ENCODE data around the gene RREB1. TPM values are rescaled to one million over a fixed set of nuclear protein-coding genes. Genes with fewer than 3 reads are reported as not detected.

The RREB1 gene
- total and polyA plus RNA-seq, 2 experiments from 2014 or later: 8.5 to 25.5 TPM

GRCh38 chr6:7283676-7284075, 175.9 kb downstream of the RREB1 start (continued):
- TF ChIP-seq, protein P1, sequence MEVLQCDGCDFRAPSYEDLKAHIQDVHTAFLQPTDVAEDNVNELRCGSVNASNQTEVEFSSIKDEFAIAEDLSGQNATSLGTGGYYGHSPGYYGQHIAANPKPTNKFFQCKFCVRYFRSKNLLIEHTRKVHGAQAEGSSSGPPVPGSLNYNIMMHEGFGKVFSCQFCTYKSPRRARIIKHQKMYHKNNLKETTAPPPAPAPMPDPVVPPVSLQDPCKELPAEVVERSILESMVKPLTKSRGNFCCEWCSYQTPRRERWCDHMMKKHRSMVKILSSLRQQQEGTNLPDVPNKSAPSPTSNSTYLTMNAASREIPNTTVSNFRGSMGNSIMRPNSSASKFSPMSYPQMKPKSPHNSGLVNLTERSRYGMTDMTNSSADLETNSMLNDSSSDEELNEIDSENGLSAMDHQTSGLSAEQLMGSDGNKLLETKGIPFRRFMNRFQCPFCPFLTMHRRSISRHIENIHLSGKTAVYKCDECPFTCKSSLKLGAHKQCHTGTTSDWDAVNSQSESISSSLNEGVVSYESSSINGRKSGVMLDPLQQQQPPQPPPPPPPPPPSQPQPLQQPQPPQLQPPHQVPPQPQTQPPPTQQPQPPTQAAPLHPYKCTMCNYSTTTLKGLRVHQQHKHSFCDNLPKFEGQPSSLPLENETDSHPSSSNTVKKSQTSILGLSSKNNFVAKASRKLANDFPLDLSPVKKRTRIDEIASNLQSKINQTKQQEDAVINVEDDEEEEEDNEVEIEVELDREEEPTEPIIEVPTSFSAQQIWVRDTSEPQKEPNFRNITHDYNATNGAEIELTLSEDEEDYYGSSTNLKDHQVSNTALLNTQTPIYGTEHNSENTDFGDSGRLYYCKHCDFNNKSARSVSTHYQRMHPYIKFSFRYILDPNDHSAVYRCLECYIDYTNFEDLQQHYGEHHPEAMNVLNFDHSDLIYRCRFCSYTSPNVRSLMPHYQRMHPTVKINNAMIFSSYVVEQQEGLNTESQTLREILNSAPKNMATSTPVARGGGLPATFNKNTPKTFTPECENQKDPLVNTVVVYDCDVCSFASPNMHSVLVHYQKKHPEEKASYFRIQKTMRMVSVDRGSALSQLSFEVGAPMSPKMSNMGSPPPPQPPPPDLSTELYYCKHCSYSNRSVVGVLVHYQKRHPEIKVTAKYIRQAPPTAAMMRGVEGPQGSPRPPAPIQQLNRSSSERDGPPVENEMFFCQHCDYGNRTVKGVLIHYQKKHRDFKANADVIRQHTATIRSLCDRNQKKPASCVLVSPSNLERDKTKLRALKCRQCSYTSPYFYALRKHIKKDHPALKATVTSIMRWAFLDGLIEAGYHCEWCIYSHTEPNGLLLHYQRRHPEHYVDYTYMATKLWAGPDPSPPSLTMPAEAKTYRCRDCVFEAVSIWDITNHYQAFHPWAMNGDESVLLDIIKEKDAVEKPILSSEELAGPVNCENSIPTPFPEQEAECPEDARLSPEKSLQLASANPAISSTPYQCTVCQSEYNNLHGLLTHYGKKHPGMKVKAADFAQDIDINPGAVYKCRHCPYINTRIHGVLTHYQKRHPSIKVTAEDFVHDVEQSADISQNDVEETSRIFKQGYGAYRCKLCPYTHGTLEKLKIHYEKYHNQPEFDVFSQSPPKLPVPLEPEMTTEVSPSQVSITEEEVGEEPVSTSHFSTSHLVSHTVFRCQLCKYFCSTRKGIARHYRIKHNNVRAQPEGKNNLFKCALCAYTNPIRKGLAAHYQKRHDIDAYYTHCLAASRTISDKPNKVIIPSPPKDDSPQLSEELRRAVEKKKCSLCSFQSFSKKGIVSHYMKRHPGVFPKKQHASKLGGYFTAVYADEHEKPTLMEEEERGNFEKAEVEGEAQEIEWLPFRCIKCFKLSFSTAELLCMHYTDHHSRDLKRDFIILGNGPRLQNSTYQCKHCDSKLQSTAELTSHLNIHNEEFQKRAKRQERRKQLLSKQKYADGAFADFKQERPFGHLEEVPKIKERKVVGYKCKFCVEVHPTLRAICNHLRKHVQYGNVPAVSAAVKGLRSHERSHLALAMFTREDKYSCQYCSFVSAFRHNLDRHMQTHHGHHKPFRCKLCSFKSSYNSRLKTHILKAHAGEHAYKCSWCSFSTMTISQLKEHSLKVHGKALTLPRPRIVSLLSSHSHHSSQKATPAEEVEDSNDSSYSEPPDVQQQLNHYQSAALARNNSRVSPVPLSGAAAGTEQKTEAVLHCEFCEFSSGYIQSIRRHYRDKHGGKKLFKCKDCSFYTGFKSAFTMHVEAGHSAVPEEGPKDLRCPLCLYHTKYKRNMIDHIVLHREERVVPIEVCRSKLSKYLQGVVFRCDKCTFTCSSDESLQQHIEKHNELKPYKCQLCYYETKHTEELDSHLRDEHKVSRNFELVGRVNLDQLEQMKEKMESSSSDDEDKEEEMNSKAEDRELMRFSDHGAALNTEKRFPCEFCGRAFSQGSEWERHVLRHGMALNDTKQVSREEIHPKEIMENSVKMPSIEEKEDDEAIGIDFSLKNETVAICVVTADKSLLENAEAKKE (CRISPR knock-in tag; IDR thresholded peaks at IDR 0.05): no peak
- no peak for TF ChIP-seq NANOG (IDR thresholded peaks at IDR 0.05; ENCODE audit: borderline replicate concordance)

GRCh38 chr6:7285416-7285815, 177.7 kb downstream of the RREB1 start:
- Mint-ChIP-seq H3K4me3 (no peak overlapping the region), H3K27me3 (ENCODE audit: insufficient read depth, low read depth, poor library complexity) (no peaks in the 10 kb centered on the region), H3K27ac (no peak overlapping the region), H3K36me3 (ENCODE audit: low read depth) (peaks cover 43% of the 10 kb centered on the region), H3K9me3 (no peaks in the 10 kb centered on the region), H3K4me1 (no peaks in the 10 kb centered on the region)
- peaks cover 4% of the 10 kb centered on the region for H4K20me1 ChIP-seq (replicated peaks; ENCODE audit: insufficient read depth)
- ATAC-seq (no peak), DNase-seq (ENCODE audit: low spot score) (no peak)
- H3K4me1 ChIP-seq (ENCODE audit: insufficient read depth): no peaks in the 10 kb centered on the region
- no peak overlapping the region for H3K27ac ChIP-seq (ENCODE audit: low read depth)
- no peak overlapping the region for H3K4me2 ChIP-seq
- peaks cover 17% of the 10 kb centered on the region for H3K36me3 ChIP-seq (ENCODE audit: insufficient read depth)
- H3K27me3 ChIP-seq (ENCODE audit: insufficient read depth): no peaks in the 10 kb centered on the region
- no peaks in the 10 kb centered on the region for H3K79me2 ChIP-seq (replicated peaks; ENCODE audit: insufficient read depth)
- no peaks in the 10 kb centered on the region for H3F3A ChIP-seq (replicated peaks; ENCODE audit: low read depth)
- no peak overlapping the region for H3K4me3 ChIP-seq
- no peaks in the 10 kb centered on the region for H3K9me2 ChIP-seq (ENCODE audit: insufficient read depth)
- no peak overlapping the region for H2AFZ ChIP-seq
- TF ChIP-seq EZH2 (IDR thresholded peaks at IDR 0.05; ENCODE audit: low read depth, unreplicated experiment) (no peak), NANOG (IDR thresholded peaks at IDR 0.05; ENCODE audit: borderline replicate concordance) (no peak), EZH2phosphoT487 (IDR thresholded peaks at IDR 0.05; ENCODE audit: unreplicated experiment) (no peak), ZNF331 (CRISPR knock-in tag; IDR thresholded peaks at IDR 0.05; ENCODE audit: low read depth) (no peak), CREB1 (CRISPR knock-in tag; IDR thresholded peaks at IDR 0.05; ENCODE audit: low read depth) (no peak)
- TF ChIP-seq, protein P1 (CRISPR knock-in tag; IDR thresholded peaks at IDR 0.05): no peak
- TF ChIP-seq, protein P2, sequence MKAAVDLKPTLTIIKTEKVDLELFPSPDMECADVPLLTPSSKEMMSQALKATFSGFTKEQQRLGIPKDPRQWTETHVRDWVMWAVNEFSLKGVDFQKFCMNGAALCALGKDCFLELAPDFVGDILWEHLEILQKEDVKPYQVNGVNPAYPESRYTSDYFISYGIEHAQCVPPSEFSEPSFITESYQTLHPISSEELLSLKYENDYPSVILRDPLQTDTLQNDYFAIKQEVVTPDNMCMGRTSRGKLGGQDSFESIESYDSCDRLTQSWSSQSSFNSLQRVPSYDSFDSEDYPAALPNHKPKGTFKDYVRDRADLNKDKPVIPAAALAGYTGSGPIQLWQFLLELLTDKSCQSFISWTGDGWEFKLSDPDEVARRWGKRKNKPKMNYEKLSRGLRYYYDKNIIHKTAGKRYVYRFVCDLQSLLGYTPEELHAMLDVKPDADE (IDR thresholded peaks at IDR 0.05): no peak

Data from GM23338 (cell line).